HG03575 (cell line): ENCODE results near the gene AMDHD1.
"Not testable (repeated sequence)": the region's sequence is repeated elsewhere in the genome, so short reads cannot be mapped to it uniquely, and the experiment has no call there.

Experiments used
- ATAC-seq: cut with Tn5 transposase; IDR thresholded peaks from one replicate; pipeline ENCODE4 v1.9.1; 2021; ENCODE audit not compliant: unreplicated experiment, insufficient number of reproducible peaks, low FRiP score; ENCODE audit errors: extremely low read depth

The AMDHD1 gene

DNA sequence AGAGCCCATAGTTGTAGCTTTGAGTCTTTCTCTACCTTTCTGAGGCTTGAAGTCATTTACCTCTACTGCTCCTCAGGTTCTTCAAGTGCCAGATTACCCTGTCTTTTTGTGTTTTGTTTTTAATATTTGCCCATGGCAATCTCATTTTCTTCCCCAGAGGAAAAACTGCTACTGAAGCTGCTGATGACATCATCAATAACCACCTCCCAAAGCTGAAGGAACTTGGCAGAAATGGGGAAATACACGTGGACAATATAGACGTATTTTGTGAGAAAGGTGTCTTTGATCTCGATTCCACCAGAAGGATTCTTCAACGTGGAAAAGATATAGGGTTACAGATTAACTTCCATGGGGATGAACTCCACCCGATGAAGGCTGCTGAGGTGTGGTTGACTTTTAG, 17.1 kb downstream of the AMDHD1 start:
- ATAC-seq, result no peak

DNA sequence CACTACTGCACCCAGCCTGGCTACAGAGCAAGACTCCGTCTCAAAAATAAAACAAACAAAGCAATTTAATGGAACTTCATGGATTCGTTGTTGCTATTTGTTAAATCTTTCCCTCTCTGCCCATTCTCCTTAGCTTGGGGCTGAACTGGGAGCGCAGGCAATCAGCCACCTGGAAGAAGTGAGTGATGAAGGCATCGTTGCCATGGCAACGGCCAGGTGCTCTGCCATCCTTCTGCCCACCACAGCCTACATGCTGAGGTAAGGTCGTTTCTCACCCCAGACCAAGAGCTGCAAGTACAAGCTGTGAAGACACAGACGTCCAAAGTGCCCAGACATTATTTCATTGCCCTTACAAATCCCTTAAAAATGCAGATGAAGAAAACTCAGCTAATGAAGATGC, 19.1 kb downstream of the AMDHD1 start:
- no peak for ATAC-seq

DNA sequence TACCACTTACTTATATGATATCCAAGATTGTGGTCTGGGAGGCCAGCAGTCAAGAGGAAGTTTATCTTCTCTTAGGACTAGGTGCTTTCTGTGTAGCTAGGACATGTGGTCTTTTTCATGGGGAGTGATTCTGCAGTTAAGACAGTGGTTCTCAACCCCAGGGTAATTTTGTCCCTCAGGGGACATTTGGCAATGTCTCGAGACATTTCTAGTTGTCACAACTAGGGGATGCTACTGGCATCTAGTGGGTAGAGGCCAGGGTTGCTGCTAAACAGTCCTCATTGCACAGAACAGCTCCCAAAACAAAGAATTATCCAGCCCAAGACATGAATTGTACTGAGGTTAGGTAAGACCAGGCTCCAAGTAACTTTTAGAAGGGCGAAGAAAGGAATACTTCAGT, 20.0 kb downstream of the AMDHD1 start:
- no peak for ATAC-seq

DNA sequence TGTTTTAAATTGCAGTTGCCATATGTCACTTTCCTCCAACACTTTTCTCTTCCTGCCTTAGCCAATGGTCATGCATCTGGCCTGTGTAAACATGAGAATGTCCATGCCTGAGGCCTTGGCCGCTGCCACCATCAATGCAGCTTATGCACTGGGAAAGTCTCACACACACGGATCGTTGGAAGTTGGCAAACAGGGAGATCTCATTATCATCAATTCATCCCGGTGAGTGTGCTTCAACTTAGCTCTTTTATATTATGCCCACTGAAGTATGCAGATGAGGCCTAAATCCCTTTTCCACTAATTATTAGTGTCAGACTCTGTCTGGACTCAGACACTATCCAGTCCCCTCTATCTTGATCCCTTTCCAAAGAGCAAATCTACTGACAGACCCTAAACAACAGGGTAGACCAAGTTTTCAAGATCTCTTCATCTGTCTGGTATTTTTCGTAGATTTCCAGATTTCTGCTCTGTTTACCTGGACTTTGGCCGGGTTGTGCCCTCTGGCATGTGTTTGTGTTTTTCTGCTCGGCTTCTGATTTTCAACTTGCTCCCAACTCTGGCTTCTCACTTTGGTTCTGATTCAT, 23.2 kb downstream of the AMDHD1 start:
- ATAC-seq, result no peak

DNA sequence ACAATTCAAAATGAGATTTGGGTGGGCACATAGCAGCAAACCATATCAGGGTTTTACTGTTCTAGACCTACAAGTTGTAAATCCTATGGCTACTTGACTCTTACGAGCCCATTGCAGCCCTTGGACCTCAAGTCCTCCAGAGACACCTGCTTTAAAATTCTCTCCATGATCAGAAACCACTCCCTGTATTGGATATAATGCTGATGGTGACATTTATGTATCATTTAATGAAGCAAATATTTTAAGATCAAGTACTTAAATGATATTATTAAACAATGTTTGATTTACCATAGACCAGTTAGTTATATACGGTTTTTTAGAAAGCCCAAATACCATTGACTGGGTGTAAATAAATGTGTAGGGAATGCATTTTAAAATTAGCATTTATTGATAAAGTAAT, 24.2 kb downstream of the AMDHD1 start:
- ATAC-seq, result no peak

DNA sequence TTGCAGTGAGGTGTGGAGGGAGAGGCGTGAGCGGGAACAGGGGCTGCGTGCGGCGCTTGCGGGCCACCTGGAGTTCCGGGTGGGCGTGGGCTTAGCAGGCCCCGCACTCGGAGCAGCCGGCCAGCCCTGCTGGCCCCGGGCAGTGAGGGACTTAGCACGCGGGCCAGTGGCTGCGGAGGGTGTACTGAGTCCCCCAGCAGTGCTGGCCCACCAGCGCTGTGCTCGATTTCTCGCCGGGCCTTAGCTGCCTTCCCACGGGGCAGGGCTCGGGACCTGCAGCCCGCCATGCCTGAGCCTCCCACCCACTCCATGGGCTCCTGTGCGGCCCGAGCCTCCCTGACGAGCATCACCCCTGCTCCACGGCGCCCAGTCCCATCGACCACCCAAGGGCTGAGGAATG, 26.0 kb downstream of the AMDHD1 start:
- ATAC-seq, result not testable (repeated sequence)

DNA sequence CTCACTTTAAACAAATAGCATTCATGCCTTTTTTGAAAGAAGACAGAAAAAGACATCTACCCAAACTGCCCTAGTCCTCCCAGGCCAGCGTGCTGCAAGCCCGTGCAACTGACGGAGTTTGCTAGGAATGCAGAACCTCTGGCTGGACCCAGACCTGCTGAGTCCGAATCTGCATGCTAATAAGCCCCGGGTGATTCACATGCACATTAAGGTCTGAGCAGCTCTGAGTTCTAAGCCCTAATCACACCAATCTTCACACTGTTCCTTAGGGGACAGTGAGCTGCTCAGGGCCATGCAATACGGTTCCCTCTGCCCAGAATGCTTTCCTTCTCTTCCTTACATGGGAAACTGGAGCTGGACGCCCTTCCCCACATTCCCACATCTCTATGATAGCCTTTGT, 27.8 kb downstream of the AMDHD1 start:
- ATAC-seq, result no peak

DNA sequence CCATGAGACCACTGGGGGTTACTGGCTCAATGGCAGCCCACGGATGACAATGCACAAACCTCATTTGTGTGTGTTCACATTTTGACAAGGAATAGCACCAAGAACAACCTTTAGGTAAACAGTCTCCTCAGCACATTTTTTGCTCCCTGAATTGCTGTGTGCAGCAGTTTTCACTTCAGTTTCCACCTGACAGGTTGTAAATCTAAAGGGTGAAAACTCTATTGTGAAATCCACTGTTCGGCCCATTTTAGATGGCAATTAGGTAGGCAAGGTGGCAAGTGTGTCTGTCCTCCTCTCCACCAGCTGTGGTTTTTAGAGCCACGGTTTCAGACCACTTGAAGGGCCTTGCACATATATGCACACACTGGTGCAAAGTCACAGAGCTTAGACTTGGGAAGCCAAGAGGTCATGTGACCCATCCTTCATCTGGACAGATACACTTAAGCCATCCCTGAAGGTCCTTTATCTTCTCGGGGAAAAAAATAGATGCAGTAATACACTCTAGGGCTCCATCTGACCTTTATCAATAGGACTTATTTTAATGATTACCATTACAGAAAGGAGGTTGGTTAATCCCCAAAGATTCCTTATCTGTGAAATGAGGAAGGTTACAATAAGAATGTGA, 29.8 kb downstream of the AMDHD1 start:
- ATAC-seq, result no peak

DNA sequence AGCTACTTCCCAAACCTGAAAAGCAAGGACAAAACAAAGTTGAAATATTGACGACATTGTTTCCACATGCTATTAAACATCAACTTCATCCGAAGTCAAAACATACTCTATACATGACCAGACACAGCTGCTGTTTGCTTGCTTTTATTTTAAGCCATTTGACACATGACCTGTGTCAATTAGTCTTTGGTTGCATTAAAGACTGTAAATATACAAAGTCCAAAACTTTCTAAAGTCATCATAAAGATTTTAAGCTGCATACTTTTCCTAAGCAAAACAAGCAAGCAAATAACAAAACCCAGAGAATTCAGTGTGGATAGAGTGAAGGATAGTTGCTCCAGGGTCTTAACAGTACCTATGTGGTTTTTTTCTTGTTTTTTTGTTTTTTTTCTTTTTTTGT, 31.2 kb downstream of the AMDHD1 start:
- no peak for ATAC-seq

DNA sequence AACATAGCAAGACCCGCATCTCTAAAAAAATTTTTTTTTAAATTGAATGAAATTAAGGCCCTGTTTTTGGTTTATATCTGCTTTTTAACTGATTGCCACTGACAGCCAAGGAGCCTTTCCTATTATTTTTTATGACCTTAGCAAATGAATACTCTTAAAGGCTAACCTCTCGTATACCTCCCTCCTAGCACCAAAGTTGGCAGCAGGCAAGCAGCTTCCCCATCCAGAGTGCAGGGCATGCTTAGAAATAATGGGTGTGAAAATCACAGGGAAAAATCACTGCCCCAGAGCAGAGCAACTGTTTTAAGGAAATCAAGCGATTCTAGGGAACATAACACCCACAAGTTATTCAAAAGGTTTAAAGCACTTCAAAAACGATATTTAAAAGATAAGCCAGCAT, 32.4 kb downstream of the AMDHD1 start:
- no peak for ATAC-seq

DNA sequence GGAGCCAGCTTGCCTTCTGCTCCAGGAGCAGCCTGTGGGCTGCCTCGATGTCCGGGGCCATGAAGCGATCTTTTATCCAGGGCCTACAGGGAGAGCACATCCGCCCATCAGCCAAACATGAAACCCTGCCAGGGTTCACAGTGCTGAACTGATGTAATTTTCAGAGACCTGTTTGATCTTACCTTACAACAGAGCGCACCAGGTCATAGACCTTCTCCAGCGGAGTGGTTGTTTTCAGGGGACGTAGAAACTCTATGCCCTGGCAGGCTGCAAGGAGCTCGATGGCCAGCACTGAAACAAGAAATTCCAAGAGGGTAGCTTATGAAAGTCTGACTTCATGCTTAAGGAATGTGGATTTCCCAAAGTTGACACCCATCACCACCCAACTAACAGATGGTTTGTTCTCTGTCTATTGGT, 33.3 kb downstream of the AMDHD1 start:
- no peak for ATAC-seq

DNA sequence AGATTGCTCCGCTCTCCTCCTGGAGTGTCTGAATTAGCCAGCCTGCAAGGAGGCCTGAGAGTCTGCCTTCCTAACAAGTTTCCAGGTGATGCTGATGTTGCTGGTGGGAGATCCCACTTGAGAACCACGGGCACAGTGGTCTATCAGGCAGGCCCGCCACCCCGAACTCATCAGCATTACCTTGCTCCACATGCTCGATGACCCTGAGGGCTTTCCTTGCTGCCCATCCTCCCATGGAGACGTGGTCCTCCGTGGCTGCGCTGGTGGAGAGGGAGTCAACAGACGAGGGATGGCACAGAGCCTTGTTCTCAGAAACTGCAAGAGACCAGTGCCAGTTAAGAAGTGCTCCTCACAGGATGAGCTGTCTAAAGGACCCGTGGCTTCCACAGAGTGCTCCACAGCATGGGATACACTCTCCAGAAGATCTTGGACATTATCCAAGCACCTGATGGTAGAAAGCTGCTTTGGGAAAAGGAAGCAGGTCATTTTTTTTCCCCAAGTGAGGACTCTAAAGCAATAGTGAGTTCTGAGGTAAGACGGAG, 34.7 kb downstream of the AMDHD1 start:
- ATAC-seq, result no peak

DNA sequence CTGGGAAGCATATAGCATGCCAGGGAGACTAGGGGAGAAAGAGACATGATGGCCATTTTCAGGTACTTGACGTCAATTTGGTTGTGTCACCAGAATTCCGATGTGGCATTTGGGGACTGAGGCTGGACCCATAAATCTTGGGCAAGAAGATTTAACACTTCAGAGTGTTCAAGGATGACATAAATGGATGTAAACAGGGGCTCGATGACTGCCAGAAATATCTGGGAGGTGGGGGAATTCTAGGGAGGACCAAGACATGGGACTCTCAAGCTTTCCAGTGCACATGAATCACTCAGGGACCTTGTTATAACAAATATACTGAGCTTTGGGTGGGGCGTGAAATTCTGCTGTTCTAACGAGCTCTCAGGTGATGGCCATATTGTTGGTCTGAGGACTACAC, 35.2 kb downstream of the AMDHD1 start:
- ATAC-seq, result no peak

DNA sequence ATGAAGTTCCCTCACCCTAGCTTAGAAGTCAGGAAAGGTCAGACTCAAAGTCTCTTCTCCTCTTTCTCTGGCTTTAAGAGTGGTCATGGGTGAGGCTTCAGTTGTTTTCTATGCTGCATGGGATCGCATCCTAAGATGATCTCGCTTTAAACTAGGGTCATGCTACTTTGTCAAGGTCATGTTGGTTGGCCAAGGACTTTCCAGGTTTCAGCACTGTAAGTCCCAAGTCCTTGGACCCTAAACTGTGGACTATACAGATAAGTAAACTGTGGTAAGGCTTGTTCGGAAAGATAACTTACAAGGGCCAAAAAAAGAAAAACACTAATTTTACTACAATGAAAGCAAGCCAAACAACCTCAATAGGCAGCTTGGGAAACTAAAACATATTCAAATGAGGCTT, 35.6 kb downstream of the AMDHD1 start:
- ATAC-seq, result no peak

DNA sequence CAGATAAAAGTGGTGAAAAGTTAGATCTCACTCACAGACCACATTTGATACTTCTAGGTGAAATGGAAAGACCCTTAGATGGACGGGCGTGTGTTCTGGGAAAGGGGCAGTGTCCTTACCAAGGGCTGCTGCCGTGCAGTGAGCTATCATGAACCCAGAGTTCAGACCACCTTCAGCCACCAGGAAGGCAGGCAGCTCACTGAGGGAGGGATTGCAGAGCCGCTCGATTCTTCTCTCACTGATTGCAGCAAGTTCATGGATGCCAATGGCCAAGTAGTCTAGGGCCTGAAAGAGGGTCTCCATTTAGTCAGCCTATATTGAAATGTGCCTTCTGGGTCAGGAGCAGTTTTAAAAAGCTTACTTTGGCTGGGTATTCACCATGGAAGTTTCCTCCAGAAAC, 37.3 kb downstream of the AMDHD1 start:
- ATAC-seq, result no peak

DNA sequence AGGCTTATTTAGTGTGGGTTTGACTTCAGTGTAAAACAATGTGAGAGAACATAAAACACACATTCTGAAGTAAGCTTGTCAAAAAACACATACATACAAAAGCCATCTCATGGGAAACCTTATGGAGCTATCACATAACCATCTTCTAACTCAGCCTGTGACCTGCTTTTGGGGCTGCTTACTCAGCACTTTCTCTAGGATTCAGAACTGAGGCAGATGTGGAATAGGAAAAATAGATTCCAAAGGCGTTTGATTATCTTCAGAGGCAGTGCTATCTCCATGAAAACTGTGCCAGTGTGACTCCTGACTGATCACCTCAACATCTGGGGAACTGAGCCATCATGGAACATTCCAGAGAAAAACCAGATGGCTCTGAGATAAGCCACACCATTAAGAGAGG, 39.5 kb downstream of the AMDHD1 start:
- no peak for ATAC-seq

DNA sequence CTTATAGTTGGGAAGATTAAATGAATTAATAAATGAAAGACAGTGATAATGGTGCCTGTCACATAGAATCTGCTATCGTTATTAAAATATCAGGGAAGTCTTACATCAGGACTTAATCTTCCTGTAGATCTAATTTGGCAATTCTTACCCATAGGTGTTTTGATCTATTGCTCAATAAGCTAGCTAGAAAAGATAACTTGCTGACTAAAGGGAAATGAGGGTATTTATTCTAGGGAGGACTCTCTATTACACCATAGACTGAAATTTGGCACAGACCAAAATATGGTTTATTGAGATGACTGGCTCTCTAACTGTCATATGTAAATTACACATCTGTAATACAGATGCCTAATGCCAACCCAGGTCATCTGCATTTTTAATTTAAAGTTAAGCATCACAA, 41.6 kb downstream of the AMDHD1 start:
- ATAC-seq, result no peak

DNA sequence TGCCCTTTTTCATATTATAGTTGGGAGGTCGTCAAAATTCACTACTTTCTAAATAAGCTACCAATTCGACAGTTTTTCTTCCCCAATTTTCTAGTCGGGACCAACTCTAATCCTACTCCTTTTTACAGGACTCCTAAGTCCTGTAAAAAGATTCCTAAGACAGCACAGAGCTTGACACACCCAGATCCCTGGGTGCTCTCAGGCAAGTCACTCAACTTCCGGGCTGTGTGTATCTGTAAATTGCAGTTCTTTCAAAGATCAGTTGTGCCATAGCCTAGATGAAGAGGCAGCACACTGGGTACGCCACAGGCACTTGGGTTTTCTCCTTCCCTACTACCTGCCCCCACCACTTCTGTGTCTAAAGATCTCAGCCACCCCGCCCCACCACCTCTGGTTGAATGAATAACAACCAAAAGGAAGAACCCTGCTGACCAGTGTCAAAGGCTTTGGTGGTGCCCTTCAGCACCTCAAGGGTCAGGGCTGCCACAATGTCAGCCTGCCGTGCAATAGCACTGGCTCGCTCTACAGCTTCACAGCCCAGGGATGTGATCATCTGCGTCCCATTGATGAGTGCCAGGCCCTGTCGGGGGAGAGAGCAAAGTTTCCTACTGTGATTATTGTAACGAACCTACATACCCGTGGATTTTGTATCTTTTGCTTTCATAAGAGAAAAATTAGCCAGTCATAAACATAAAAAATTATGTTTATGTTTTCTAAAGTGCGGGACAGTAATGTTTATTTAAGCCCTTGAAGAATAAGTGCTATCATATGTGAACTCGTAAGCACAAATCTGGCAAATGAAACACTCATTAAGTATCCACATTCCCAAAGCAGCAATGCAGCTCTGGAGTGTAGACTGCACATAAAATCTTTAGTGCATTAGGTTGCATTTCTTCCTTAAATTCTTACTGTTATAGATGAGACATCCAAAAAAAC, 43.8 kb downstream of the AMDHD1 start:
- ATAC-seq, result no peak

DNA sequence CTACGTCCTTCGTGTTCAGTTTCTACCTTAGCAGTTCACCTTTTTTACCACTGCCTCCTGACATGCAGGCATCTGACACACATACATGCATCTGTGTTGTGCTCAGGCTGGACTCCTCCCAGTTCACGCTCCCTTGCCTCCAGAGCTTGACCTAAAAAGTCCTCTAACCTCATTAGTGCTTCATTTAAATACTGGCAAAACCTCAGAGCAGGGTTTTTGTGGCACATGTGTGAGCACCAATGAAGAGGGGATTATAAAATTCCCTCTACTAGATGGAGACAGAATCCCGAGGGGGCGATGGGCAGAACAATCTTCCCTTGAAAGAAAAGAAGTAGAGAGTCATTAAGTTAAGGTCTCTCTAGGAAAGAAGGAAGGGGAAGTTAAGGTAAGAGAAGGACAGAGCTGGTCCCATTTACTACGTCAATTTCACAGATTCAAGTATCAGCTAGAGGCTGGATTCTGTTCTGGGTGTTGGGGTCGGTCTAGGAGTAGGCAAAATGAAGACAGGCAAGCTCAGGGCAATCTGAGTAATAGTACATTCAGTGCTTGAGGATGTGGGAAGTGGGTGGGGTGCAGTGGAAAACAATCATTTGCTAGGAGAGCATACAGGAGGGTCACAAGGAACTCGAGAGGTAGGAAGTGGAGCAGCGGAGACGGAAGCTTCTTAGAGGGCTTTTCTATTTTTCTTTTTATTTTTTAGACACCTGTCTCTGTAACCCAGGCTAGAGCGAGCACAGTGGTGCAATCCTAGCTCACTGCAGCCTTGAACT, 45.6 kb downstream of the AMDHD1 start:
- ATAC-seq, result no peak
